Stromal cell of bone marrow (primary cell): Measurements from ENCODE around the gene TEAD2.

Experiments used
- DNase-seq: peaks from one replicate; pipeline ENCODE4 v3.0.0-alpha.2; 2012; ENCODE audit warnings: low read depth

Gene TEAD2

GRCh38 chr19:49362048-49362928, at the start of gene TEAD2:
TEAD2 (minus strand) TSS chr19:49362416; CDS start chr19:49360075, 2,341 bp downstream.
- peak; percentile 42 for DNase-seq

- no peak for DNase-seq
Measured at GRCh38 chr19:49411681-49412326, 49.6 kb upstream of the TEAD2 start.

DNA sequence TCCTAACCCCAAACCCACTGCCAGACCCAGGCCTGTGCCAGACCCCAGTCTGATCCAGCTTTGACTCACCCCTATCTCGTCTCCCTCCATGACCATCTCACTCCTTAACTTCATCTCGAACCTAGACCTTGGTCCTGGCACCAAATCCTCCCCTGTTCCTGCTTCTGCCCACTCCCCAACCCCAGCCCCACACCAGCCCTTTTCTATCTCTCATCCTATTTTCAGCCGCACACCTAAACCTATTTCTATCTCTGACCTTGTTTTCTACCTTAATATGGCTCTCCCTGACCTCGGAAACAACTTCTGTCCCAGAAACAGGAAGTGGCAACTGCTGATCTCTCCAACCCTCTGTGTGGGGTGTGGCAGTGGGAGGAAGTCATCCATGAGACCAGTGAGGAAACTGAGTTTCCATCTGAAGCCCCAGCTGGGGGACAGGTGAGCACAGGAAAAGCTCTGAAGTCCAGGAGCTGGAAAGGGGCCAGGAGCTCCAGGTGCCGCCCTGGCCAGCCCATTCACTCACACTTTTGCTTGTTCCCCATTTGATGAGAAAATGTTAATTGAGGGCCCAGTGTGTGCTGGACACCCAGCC, 47.3 kb upstream of the TEAD2 start:
- DNase-seq, result no peak

- no peak for DNase-seq
Measured at GRCh38 chr19:49408816-49409440, 46.7 kb upstream of the TEAD2 start.

GRCh38 chr19:49407482-49408015, 45.3 kb upstream of the TEAD2 start:
- DNase-seq, result no peak

DNA sequence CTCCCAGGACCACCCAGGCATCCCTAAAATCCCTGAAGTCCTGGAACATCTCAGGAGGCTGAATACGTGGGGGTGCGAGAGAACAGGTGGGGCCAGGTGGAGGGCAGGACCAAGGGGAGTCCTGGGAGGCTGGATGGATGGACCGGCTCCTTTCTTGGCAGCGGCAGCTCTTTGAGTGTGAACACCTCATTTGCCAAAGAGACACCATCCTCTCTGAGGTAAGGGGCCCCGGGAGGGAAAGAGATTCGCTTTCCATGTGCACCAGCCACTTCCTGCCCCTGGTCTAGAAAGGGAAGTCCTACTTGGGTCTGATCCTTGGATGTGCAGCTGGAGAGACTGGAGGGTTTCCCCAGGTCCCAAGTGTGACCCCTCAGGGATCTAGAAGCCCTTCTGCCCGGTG, 44.9 kb upstream of the TEAD2 start:
- no peak for DNase-seq

DNA sequence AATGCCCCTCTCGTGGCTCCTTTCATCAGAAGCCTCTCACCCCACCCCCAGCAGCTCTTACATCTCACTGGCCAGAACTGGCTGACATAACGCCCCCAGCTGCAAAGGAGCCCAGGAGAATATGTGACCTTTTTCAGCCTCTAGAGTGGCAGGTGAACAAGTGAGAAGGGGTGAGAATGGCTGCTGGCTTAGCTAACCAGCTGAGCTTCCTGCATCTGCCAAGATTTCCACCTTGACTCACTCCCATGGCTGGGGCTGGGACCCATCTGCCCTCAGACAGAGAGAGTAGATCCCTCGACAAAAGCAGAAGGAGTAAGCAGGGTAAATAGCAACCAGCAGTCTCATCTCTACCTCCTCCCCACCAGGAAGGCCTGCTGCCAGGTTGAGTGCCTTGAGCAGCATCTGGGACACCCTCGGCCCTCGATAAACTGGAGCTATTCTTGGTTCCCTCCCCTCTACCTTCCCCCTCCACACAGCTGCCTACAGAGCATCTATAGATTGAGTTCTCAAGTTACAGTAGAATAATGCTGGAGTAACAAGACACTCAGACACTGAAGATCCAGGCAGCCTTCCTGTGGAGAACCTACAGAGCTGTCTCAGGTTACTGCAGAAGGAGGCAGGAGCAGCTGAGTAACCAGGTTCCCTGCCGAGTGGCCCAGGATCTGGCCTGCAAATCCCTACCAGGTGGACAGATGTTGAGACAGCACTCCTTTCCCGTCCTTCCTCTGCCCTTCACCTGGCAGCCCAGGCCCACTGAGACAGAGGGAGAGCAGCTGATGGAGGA, 41.4 kb upstream of the TEAD2 start:
- no peak for DNase-seq

DNA sequence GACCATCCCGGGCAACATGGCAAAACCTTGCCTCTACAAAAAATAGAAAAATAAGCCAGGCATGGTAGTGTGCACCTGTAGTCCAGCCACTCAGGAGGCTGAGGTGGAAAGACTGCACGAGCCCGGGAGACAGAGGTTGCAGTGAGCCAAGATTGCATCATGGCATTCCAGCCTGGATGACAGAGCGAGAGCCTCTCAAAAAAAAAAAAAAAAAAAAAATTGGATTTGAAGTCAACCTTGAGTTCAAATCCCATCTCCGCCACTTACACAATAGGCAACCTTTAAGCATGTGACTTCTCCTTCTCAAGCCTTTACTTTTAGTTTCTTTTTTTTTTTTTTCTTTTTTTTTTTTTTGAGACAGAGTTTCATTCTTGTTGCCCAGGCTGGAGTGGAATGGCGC, 37.8 kb upstream of the TEAD2 start:
- no peak for DNase-seq

GRCh38 chr19:49398931-49399330, 36.7 kb upstream of the TEAD2 start:
- DNase-seq, result no peak

GRCh38 chr19:49398001-49398615, 35.9 kb upstream of the TEAD2 start:
- DNase-seq, result no peak

DNA sequence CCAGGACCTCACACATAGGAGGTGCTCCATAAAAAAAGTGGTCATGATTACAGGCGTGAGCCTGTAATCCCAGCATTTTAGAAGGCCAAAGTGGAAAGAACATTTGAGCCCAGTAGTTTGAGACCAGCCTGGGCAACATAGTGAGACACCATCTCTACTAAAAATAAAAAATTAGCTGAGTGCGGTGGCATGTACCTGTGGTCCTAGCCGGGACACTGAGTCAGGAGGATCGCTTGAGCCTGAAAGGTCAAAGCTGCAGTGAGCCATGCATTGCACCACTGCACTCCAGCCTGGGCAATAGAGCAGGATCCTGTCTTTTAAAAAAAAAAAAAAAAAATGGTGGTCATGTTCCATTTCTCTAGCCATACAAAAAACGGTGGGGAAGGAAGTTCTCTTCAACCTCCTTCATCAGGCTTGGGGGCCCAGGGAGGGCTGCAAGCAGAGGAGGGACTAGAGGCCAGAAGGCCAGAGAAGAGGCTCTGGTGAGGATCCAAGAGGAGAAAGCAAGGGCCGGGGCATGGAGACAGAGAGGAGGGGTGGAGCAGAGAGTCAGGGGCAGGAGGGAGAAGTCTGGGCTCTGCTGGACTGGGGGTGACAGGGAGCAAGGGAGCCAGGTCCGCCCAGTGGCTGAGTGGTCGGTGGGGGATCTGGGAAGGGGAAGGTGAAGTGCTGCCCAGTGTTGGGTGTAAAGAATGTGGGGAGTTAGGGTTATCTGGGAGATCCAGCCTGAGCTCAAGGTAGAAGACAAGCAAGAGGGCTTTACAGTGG, 34.7 kb upstream of the TEAD2 start:
- DNase-seq, result no peak

GRCh38 chr19:49395581-49396407, 33.6 kb upstream of the TEAD2 start:
- no peak for DNase-seq

DNA sequence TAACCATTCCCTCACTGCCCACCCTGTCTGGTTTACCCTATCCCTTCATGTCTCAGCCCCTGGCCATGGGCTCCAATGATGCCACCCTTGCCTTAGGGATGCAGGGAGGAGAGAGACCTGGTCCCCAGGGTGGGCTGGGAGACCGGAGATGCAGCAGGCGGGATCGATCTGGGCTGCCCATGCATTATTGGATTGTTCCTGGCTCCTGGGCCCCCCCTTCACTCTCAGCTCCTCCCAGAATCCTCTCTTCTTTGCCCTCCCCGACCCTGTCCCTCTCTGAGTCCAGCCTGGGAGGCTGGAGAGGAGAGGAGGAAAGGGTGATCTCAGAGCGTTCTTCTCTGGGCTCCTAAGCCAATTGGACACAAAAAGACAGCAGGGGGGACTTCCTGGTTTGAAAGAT, 31.7 kb upstream of the TEAD2 start:
- DNase-seq, result no peak

DNA sequence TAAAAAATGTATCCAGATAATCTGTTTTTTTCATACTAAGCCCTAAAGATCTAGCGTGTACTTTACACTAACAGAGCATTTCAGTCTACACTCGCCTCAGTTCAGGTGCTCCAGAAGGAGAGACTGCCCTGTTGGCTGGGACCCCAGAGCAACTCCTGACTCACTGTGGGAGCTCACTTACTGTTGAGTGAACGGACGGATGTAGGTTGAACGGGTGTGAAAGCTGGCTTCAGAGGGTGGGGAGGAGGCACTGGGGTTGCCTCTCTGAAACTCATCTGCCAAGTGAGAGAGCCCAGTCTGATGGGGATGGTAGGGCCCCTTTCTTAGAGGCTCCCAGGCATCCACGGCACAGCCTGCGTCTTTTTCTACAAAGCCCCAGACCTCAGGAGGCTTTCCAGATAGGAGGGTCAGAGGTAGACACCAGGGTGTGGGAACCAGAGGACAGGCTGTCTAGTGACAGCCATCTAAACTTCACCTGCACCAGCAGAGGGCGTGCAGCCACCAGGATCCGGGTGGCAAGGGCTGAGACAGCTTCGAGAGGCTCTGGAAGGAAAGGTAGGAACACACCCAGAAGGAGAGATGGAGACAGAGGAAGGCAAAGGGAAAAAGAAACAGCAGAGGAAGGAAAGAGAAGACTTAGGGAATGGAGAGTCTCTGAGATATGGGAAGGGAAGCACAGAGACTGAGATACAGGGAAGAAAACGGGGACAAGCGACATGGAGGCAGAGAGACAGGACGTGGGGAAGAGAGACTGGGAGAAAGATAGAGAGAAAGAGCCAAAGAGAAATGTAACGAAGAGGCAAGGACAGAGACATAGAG, 29.6 kb upstream of the TEAD2 start:
- peak; percentile 40 for DNase-seq

GRCh38 chr19:49390929-49391359, 28.7 kb upstream of the TEAD2 start:
- no peak for DNase-seq

DNA sequence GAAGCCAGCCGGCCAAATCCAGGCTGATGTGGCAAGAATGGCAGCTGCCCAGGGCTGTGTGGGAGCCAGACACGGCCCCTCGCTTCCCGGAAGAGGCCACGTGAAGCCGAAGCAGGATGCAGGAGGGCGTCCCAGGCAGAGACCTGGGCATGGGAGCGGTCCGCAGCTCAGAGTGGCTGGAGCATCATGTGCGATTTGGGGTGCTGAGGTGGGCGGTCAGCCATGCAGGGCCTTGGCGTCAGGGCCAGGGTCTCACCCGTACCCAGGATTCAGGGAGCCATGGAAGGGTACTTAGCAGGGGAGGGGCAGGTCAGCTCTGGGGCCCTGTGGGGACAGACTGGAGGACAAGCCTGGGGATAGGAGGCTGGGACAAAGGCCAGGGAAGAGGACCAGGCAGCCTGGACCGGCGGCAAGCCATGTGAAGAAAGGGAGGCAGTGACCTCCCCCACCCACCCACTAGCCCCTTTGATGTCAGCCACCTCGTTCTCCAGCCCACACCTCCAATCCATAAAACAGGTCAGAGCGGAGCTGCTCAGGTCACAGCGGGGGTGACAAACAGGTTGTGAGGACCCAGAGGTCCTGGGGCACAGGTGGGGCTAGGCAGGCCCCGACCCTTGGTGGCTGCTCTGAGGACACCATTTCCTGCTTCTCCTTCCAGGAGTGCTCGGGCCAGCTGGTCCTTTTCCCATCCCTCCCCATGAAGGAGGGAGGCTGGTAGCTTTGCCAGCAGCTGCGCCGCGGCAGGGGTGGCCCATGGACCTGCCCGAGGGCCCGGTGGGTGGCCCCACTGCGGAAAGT, 28.1 kb upstream of the TEAD2 start:
- DNase-seq, result no peak

- DNase-seq, result no peak
Measured at GRCh38 chr19:49389406-49389805, 27.2 kb upstream of the TEAD2 start.

- peak; percentile 4 for DNase-seq
Measured at GRCh38 chr19:49387936-49388372, 25.7 kb upstream of the TEAD2 start, which contains the start of gene KASH5. KASH5 (plus strand) TSS chr19:49388249; CDS start chr19:49390884, 2,635 bp downstream.
